Peyer's patch (tissue), 4 donors: ENCODE measurements around the gene ARHGAP28.

Source experiments
- POLR2A ChIP-seq, 2 donors: fragments of 450-650 bp; IDR thresholded peaks; one replicate each; pipeline ENCODE4 v1.5.1; 2017; ENCODE audit warnings: antibody characterized with exemption in 2 of 2, mild to moderate bottlenecking in 2 of 2, moderate library complexity in 2 of 2
- TF ChIP-seq, protein P1 (sequence below), 6 experiments: fragments of 450-650 bp in 4 of 6; fragments of 200-600 bp in 2 of 6; sonication (generic) in 1 of 6; IDR thresholded peaks; one replicate each; pipeline ENCODE4 v1.5.1; 2017 to 2019; ENCODE audit warnings: antibody characterized with exemption in 6 of 6, mild to moderate bottlenecking in 3 of 6, moderate library complexity in 1 of 6

DNA sequence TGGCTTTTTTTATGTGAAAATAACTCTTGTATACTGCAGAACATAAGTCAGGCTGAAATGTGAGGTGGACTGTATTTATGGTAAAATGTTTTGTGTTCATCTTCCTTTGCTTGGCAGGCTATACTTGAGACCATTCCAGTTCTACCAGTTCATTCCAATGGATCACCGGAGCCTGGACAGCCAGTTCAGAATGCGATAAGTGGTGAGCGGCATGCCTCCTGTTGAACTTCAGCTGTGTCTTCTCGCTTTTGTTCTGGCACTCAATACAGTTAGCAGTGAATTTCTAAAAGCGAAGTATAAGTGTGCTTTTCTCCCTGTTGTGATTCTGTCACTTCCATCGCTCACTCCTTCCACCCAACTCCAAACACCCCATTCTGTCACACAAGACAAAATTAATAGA, 138.5 kb downstream of the ARHGAP28 start:
- TF ChIP-seq, protein P1, sequence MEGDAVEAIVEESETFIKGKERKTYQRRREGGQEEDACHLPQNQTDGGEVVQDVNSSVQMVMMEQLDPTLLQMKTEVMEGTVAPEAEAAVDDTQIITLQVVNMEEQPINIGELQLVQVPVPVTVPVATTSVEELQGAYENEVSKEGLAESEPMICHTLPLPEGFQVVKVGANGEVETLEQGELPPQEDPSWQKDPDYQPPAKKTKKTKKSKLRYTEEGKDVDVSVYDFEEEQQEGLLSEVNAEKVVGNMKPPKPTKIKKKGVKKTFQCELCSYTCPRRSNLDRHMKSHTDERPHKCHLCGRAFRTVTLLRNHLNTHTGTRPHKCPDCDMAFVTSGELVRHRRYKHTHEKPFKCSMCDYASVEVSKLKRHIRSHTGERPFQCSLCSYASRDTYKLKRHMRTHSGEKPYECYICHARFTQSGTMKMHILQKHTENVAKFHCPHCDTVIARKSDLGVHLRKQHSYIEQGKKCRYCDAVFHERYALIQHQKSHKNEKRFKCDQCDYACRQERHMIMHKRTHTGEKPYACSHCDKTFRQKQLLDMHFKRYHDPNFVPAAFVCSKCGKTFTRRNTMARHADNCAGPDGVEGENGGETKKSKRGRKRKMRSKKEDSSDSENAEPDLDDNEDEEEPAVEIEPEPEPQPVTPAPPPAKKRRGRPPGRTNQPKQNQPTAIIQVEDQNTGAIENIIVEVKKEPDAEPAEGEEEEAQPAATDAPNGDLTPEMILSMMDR (IDR thresholded peaks at IDR 0.05), result no peak
- no peak for TF ChIP-seq POLR2A (IDR thresholded peaks at IDR 0.05)
